HL-60/S4 (cell line): ENCODE results near the gene INS.

ENCODE experiments used
- in situ Hi-C: fragments of 300-500 bp; cut with MboI; formaldehyde crosslinking; loops from 2 replicates; pipeline ENCODE4 v1.14.3; 2022; ENCODE audit warnings: low sequenced_read_pairs

The INS gene

DNA sequence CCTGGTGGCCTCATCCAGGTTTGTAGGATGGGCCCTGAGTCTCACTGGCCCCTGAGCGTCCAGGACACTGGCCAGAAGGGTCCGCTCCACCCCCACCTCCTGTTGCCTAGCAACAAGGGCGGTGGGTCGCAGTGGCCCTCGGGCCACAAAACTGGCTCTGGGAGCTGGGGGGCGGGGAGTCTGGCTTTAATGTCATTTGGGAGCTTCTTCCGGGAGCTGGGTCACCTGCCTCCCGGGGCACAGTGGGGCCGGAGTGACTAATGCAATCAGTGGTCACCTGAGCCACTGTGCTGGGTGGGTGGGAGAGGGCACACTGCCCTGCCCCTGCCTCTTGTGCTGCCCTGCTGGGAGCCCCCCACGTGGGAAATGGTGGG lies 8.0 kb upstream of the INS start:
- in situ Hi-C loops: loop anchor here (25.0 kb wide), 1 partner anchor 332 kb away; the partner anchor contains the start of genes SYT8 and TNNI2

- in situ Hi-C loops: loop anchor here (25.0 kb wide), 1 partner anchor 331 kb away; the partner anchor contains the start of genes SYT8 and TNNI2
Measured at GRCh38 chr11:2168286-2169004, 7.4 kb upstream of the INS start.

GRCh38 chr11:2167141-2168045 lies 6.4 kb upstream of the INS start:
- in situ Hi-C loops: loop anchor here (25.0 kb wide), 1 partner anchor 330 kb away; the partner anchor contains the start of genes SYT8 and TNNI2

DNA sequence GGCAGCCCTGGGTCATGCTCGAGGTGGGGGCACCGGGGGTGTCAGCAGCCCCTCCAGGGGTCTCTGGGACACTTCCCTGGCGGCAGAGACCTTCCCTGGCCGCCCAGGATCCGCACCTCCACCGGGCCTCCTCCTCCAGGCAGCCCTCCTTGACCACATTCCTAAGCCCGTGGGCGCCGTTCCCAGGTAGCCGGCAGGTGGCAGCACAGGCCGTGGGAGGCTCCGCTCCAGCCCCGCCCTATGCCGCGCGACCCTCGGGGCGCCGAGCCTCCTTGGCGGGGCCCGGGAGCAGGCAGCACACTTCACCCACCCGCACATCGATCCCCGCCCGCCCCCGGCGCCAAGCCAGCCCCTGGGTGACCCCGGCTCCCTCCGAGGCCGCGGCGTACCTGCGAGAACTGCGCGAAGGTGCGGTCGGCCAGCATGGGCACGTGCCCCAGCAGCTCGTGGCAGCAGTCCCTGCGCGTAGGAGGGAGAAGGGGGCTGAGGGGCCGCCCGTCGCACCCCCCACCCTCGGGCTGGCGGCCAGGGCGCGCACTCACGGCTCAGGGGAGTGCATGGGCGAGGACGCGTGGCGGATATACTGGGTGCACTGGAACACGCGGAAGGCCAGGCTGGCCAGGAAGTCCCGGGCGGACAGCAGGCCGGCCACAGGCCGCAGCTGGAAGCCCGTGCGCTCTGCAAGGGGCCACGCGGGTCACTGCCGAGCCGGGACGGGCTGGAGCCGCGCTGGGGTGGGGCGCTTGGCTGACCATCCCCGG lies 5.3 kb upstream of the INS start:
- in situ Hi-C loops: loop anchor here (25.0 kb wide), 1 partner anchor 329 kb away; the partner anchor contains the start of genes SYT8 and TNNI2

DNA sequence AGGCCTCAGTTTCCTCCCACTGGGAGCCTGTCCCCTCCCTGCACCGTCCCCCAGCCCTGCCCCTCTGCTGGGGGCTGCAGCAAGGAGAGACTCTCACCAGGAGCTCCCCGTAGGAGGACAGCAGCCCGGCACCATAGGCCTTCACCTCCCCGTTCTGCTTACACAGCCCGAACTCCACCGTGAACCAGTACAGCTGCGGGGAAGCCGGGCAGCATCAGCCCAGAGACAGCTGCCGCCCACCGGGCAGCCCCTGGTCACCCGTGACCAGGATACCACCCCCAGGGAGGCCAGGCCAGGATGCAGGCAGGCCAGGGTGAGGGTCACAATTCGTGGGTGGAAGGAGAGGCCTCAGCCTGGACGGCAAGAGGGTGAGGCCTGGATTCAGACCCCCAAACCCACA lies 4.6 kb upstream of the INS start:
- in situ Hi-C loops: loop anchor here (25.0 kb wide), 1 partner anchor 328 kb away; the partner anchor contains the start of genes SYT8 and TNNI2

DNA sequence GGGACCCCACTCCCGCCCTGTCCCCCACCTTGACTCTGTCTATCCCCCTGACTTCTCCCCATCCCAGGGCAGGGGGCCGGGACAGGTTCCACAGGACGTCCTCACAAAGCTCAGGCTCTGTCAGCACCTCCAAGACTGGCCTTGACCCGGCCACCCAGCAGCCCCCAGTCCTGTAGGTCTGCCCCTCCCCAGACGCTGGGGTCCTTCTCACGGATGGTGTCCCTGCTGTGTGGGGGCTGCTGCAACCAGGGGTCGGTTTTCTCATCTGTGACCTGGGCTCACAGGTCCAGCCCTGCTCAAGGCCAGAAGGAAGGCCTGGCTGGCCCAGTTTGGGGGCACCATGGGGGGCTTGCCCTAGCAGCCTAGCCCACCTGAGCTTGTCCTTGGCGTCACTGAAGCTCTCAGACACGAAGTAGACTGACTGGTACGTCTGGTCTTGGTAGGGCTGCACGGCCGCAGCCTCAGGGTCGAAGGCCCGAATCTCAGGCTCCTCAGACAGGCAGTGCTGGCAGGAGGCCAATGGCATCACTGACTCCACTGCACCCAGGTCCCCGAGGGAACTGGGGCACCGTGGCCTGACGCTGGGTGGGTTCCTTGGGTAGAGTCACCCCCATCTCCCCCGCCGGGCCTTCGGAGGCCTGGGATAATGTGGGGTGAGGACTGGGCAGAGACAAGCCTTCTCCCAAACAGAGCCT lies 4.0 kb upstream of the INS start:
- in situ Hi-C loops: loop anchor here (25.0 kb wide), 1 partner anchor 328 kb away; the partner anchor contains the start of genes SYT8 and TNNI2

GRCh38 chr11:2164081-2164480 lies 3.1 kb upstream of the INS start:
- in situ Hi-C loops: loop anchor here (25.0 kb wide), 1 partner anchor 327 kb away; the partner anchor contains the start of genes SYT8 and TNNI2

DNA sequence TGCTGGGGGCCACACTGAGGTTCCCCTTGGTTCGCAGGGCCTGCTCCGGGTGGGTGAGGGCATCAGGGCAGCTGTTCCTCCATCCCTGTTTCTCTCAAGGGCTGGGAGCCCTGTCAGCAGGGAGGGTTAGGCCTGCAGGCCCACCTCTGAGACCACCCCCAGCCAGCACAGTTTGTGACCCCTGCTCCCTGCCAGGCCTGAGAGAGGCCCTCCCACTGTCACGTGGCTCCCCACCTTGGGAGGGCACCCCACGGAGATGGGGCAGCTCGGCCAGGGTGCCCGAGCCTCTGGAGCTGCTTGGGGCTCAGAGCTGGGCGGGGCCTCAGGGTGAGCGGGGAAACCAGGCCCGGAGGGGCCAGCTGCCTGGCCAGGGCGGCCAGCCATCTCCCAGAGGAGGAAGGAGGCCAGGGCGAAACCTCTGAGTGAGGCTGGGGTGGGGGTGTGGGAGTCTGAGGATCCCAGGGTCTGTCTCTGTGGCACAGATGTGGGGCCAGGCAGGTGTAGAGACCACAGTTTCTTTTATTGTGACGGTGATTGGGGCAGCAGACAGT lies 2.5 kb upstream of the INS start:
- in situ Hi-C loops: loop anchor here (25.0 kb wide), 1 partner anchor 326 kb away; the partner anchor contains the start of genes SYT8 and TNNI2

GRCh38 chr11:2159536-2160413 lies 1.2 kb downstream of the INS start:
- in situ Hi-C loops: loop anchor here (25.0 kb wide), 1 partner anchor 322 kb away; the partner anchor contains the start of genes SYT8 and TNNI2

- in situ Hi-C loops: loop anchor here (25.0 kb wide), 1 partner anchor 322 kb away; the partner anchor contains the start of genes SYT8 and TNNI2
Measured at GRCh38 chr11:2158966-2159365, 2.0 kb downstream of the INS start.

DNA sequence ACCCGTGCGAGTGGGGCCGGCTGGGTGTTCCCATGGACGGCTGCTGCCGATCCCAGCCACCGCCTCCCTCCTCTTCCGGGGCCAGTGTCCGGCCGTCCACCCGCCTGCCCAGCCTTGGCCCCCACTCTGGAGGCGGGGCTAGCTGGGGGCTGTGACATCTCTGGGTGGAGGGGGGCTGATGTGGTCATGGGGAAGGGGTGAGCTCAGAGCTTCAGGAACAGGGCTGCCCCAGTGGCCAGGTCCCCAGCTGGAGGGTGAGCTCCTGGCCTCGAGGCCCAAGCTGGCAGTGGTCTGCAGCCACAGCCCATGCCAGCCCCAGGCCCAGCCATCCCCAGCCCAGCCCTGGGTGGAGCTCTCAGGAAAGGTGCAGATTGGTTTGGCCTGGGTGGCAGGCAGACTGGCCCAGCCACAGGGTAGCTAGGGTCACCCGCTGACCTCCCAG lies 2.7 kb downstream of the INS start:
- in situ Hi-C loops: loop anchor here (25.0 kb wide), 1 partner anchor 321 kb away; the partner anchor contains the start of genes SYT8 and TNNI2

DNA sequence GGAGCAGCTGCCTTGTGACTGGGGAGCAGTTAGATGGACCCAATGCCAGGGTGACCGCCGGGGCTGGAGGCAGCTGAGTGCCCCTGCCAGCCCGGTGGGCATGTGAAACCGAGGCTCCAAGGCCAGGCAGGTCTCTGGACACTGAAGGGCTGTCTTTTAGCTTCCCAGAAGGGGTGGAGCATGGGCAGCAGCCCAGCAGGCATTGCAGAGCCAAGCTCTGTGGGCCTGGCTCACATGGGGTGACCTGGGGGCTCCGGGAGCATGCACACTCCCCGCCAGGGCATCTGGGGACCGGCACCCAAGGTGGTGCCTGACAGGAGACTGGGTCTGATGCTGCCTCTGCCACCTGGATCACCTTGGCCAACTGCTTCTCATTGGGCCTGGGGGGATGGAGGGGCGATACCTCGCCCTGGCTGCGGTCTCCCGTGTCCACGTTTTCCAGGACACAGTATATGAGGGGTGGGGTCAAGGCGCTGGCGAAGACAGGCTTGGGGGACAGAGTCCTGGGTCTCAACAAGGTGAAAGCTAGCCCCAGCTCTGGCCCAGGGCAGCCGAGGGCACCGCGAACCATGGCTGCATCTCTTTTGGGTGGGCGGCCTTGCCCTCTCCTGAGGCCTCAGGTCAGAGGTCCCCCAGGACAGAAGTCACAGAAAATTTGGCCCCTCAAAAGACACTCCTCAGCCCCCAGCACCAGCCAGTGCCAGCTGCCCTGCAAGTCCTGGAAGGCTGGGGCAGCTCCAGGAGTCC lies 3.5 kb downstream of the INS start:
- in situ Hi-C loops: loop anchor here (25.0 kb wide), 1 partner anchor 320 kb away; the partner anchor contains the start of genes SYT8 and TNNI2

- in situ Hi-C loops: loop anchor here (25.0 kb wide), 1 partner anchor 319 kb away; the partner anchor contains the start of genes SYT8 and TNNI2
Measured at GRCh38 chr11:2156416-2157182, 4.4 kb downstream of the INS start.

GRCh38 chr11:2155511-2155910 lies 5.5 kb downstream of the INS start:
- in situ Hi-C loops: loop anchor here (25.0 kb wide), 1 partner anchor 318 kb away; the partner anchor contains the start of genes SYT8 and TNNI2

GRCh38 chr11:2154889-2155288 lies 6.1 kb downstream of the INS start:
- in situ Hi-C loops: loop anchor here (25.0 kb wide), 1 partner anchor 318 kb away; the partner anchor contains the start of genes SYT8 and TNNI2

- in situ Hi-C loops: loop anchor here (25.0 kb wide), 1 partner anchor 317 kb away; the partner anchor contains the start of genes SYT8 and TNNI2
Measured at GRCh38 chr11:2154195-2154585, 6.8 kb downstream of the INS start.
